ENCODE results near the gene SPACA4.

Gene SPACA4

DNA sequence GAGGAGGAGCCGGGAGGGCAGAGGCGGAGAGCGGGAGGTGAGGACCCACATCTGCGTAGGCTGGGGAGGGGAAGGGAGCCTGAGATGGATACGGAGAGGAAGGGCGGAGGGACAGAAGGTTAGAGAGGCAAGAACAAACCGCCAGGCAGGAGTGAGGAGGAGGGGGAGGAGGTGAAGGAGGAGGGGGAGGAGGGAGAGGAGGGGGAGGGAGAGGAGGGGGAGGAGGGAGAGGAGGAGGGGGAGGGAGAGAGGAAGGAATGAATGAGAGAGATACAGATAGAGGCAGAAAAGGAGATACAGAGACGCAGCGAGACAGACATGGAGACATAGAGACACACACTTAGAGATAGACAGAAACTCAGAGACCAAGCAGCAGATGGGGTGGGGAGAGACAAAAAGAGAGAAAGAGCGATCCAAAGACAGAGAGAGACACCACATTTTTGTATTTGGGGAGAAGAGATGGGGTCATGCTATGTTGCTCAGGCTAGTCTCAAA is 40.2 kb downstream of the SPACA4 start:
- DNase-seq = no peak

GRCh38 chr19:48648134-48648533 is 41.6 kb downstream of the SPACA4 start:
- DNase-seq = no peak

GRCh38 chr19:48650974-48651682 is 44.6 kb downstream of the SPACA4 start:
- DNase-seq = no peak

DNA sequence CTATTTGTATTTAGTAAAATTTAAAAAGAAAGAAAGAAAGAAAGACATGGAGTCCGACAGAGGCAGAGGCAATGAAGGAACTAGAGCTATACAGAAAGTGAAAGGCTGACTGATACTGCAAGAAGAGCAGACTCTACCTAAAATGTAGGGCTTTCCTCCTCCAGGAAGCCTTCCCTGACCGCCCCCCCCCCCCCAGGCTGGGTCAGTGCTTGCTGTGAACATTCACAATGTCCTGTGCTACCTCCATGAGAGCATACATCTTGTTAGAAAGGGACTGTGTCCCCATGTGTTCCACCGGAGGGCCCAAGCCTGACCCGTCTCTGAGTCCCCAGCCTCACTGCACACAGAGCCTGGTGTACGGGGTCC is 45.1 kb downstream of the SPACA4 start:
- DNase-seq = no peak

DNA sequence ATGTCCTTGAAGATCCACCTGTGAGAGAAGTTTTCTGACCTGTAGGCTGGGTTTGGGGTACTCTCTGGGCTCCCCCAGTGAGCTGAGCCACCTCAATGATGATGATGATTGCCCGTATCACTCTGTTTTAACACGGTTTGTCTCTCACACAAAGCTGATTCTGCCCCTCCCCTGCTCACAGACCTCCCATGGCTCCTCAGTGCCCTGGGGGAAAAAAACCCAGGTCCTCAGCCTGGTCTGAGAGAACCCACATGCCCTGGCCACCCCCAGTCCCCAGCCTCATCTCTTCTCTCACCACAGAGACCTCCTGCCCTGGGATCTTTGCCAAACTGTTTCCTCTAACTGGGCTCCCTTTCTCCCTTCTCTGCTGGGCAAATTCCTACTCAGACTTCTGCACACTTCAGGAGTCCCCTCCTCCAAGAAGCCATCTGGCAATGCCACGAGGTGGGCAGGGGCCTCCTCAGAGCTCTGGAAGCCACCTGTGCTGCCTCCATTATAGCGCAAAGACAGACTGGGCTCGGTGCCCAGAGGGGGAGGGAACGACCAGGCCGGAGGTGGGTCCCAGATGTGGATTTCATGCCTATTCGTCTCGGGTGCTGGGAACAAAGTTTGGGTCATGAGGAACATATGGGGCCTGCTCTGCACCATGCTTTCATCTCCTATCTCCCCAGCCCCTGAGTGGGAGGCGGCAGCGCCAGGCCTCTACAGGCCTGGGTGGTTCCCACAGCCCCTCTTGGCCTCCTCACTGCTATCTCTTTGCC is 47.9 kb downstream of the SPACA4 start:
- DNase-seq = peak in 1 of 58 donors; percentile 18

GRCh38 chr19:48656840-48657474 is 50.4 kb downstream of the SPACA4 start:
- peak in 3 of 58 donors; percentile 16 to 32 (median 27) for DNase-seq
